Hepatocyte (in vitro differentiated cells): Measurements from ENCODE around the gene IGDCC3. TPM values are rescaled to one million over a fixed set of nuclear protein-coding genes. Genes with fewer than 3 reads are reported as not detected.

Experiments
- DNase-seq: peaks from one replicate; pipeline ENCODE4 v3.0.0-alpha.2; 2016; ENCODE audit warnings: low spot score
- H2AFZ ChIP-seq: fragments of 200-600 bp; sonication (generic); 2 replicates; pipeline ENCODE4 v1.6.0; 2016; ENCODE audit warnings: antibody characterized with exemption, mild to moderate bottlenecking
- H3K27ac ChIP-seq: fragments of 200-600 bp; sonication (generic); 2 replicates; pipeline ENCODE4 v1.5.1; 2016; ENCODE audit warnings: mild to moderate bottlenecking
- H3K27me3 ChIP-seq: fragments of 200-600 bp; sonication (generic); 2 replicates; pipeline ENCODE4 v1.6.1; 2016
- H3K36me3 ChIP-seq: fragments of 200-600 bp; sonication (generic); replicated peaks from 2 replicates; pipeline ENCODE4 v1.5.1; 2016; ENCODE audit warnings: low read depth; ENCODE audit not compliant: insufficient read depth
- H3K4me1 ChIP-seq: fragments of 200-600 bp; sonication (generic); 2 replicates; pipeline ENCODE4 v1.5.1; 2016; ENCODE audit warnings: mild to moderate bottlenecking, moderate library complexity; ENCODE audit not compliant: insufficient read depth
- H3K4me2 ChIP-seq: fragments of 200-600 bp; sonication (generic); 2 replicates; pipeline ENCODE4 v1.6.0; 2016
- H3K4me3 ChIP-seq: fragments of 200-600 bp; sonication (generic); 2 replicates; pipeline ENCODE4 v1.5.1; 2016; ENCODE audit warnings: mild to moderate bottlenecking
- H3K79me2 ChIP-seq: fragments of 200-600 bp; sonication (generic); 2 replicates; pipeline ENCODE4 v1.6.0; 2017; ENCODE audit warnings: mild to moderate bottlenecking
- H3K9me2 ChIP-seq: fragments of 200-600 bp; sonication (generic); replicated peaks from 2 replicates; pipeline ENCODE4 v1.6.0; 2017; ENCODE audit warnings: mild to moderate bottlenecking; ENCODE audit not compliant: insufficient read depth
- H3K9me3 ChIP-seq: fragments of 200-600 bp; sonication (generic); 2 replicates; pipeline ENCODE4 v1.5.1; 2016; ENCODE audit warnings: low read depth, mild to moderate bottlenecking
- H4K20me1 ChIP-seq: fragments of 200-600 bp; sonication (generic); 2 replicates; pipeline ENCODE4 v1.6.0; 2016; ENCODE audit warnings: mild to moderate bottlenecking; ENCODE audit not compliant: insufficient read depth, poor library complexity, severe bottlenecking
- CTCF ChIP-seq: fragments of 200-600 bp; sonication (generic); IDR thresholded peaks from 2 replicates; pipeline ENCODE4 v1.5.1; 2016; ENCODE audit warnings: antibody characterized with exemption, mild to moderate bottlenecking; ENCODE audit not compliant: poor library complexity
- EZH2 ChIP-seq: fragments of 200-600 bp; sonication (generic); IDR thresholded peaks from 2 replicates; pipeline ENCODE4 v1.6.1; 2016; ENCODE audit warnings: antibody characterized with exemption, mild to moderate bottlenecking, borderline replicate concordance
- EZH2phosphoT487 ChIP-seq: fragments of 200-600 bp; sonication (generic); IDR thresholded peaks from one replicate; pipeline ENCODE4 v1.6.1; 2018; ENCODE audit warnings: antibody characterized with exemption, mild to moderate bottlenecking, low read depth, moderate library complexity; ENCODE audit not compliant: unreplicated experiment, severe bottlenecking
- WGBS: methylation state at CpG from one replicate; pipeline ENCODE4 v1.1.6; 2016; ENCODE audit warnings: low lambda C conversion rate; ENCODE audit errors: missing lambda C conversion rate; 5-methylcytosine and 5-hydroxymethylcytosine counted together
- polyA plus RNA-seq: library from polyadenylated mRNA; unstranded; fragments of >200 nt; fragmentation: Nextera tagmentation; extraction: Ambion mirVana; gene quantifications from 2 replicates; pipeline ENCODE4 v1.2.1, GENCODE V29; 2016
- total RNA-seq: library from RNA; depleted of rRNA; stranded (reverse); fragments of >200 nt; gene quantifications from 2 replicates; pipeline ENCODE4 v1.2.3, GENCODE V29; 2014

The IGDCC3 gene
- total and polyA plus RNA-seq, 2 experiments from 2014 or later = 8.1 to 14.8 TPM

GRCh38 chr15:65390447-65390846 is 12.6 kb upstream of the IGDCC3 start:
- Histone ChIP-seq H3K4me1 (peaks cover under 1% of the 10 kb centered on the region), H3K9me2 (no peaks in the 10 kb centered on the region), H3K9me3 (no peaks in the 10 kb centered on the region), H2AFZ (no peak overlapping the region), H3K79me2 (no peaks in the 10 kb centered on the region), H4K20me1 (no peaks in the 10 kb centered on the region), H3K27ac (no peak overlapping the region), H3K4me2 (no peak overlapping the region), H3K27me3 (peaks cover 7% of the 10 kb centered on the region), H3K4me3 (no peak overlapping the region), H3K36me3 (no peaks in the 10 kb centered on the region)
- WGBS = 94% methylated on average over 1 of the region's 1 CpG
- no peak for DNase-seq
- TF ChIP-seq EZH2phosphoT487 (no peak), EZH2 (no peak), CTCF (no peak)

- no peak overlapping the region for H3K27ac ChIP-seq
- TF ChIP-seq EZH2phosphoT487 (no peak), CTCF (no peak), EZH2 (no peak)
- H3K9me3 ChIP-seq = no peaks in the 10 kb centered on the region
- WGBS = 93% methylated on average over 10 of the region's 10 CpGs
- H3K4me2 ChIP-seq = no peak overlapping the region
- no peaks in the 10 kb centered on the region for H3K79me2 ChIP-seq
- no peaks in the 10 kb centered on the region for H4K20me1 ChIP-seq
- H3K9me2 ChIP-seq = no peaks in the 10 kb centered on the region
- no peaks in the 10 kb centered on the region for H3K27me3 ChIP-seq
- DNase-seq = no peak
- H2AFZ ChIP-seq = no peak overlapping the region
- no peaks in the 10 kb centered on the region for H3K36me3 ChIP-seq
- no peak overlapping the region for H3K4me3 ChIP-seq
- H3K4me1 ChIP-seq = peaks cover 6% of the 10 kb centered on the region
These were observed 11.4 kb upstream of the IGDCC3 start for GRCh38 chr15:65389226-65389625.

DNA sequence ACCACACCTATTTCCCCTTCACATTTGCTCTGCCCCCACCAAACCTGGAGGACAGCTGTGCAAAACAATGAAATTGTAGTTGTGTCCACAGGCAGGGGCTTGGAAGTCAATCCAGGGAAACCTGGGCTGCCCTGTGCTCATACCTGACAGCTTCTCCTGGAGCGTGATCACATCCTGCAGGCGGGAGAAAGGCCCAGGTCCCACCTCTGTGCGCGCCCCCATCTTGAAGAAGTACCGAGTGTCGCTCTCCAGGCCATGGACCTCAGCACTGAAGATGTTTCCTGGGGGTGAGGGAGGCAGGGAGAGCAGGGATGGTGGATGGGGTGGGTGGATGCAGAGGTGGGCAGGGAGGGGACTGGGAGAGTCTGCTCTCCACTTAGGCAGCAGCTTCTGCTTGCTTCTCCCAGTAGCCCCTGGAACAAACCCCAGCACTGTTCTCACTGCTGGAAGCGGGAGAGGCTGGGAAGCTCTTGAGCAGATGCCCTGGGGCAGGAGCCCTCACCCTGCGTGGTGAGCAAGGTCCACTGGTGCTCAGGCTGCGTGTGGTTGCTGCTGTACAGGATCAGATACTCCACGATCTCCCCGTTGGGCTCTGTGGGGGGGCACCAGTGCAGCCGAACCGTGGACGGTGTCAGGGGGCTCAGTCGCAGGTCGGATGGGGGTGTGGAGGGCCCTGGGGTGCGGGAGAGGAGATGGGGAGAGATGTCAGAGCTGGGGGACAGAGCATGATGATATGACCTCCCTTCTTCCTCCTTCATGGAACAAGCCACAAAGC is 10.7 kb upstream of the IGDCC3 start:
- Histone ChIP-seq H3K9me2 (no peaks in the 10 kb centered on the region), H3K4me2 (no peak overlapping the region), H3K27ac (no peak overlapping the region), H3K4me1 (peaks cover 6% of the 10 kb centered on the region), H4K20me1 (no peaks in the 10 kb centered on the region), H2AFZ (no peak overlapping the region), H3K9me3 (no peaks in the 10 kb centered on the region), H3K27me3 (no peaks in the 10 kb centered on the region), H3K4me3 (no peak overlapping the region), H3K79me2 (no peaks in the 10 kb centered on the region), H3K36me3 (no peaks in the 10 kb centered on the region)
- no peak for DNase-seq
- 95% methylated on average over 16 of the region's 17 CpGs for WGBS
- no peak for TF ChIP-seq EZH2
- no peak for TF ChIP-seq EZH2phosphoT487
- TF ChIP-seq CTCF = no peak
